Smooth muscle cell (in vitro differentiated cells): ENCODE data around the gene GTPBP8. TPM values are rescaled to one million over a fixed set of nuclear protein-coding genes. Genes with fewer than 3 reads are reported as not detected.
A peak's percentile ranks its signal among the peaks of the same experiment; 100 is the strongest.

Source experiments
- DNase-seq: peaks from one replicate; lab custom pipeline; 2025; ENCODE audit not compliant: unreplicated experiment; lab: John Stamatoyannopoulos, UW
- H2AFZ ChIP-seq: fragments of 200-600 bp; sonication (generic); 2 replicates; pipeline ENCODE4 v1.6.0; 2016; ENCODE audit warnings: antibody characterized with exemption, low read depth, mild to moderate bottlenecking
- H3F3A ChIP-seq: fragments of 200-600 bp; sonication (generic); 2 replicates; pipeline ENCODE4 v1.6.0; 2017; ENCODE audit warnings: antibody characterized with exemption, low read depth
- H3K27ac ChIP-seq: fragments of 200-600 bp; sonication (generic); 2 replicates; pipeline ENCODE4 v1.5.1; 2016; ENCODE audit warnings: low read depth, mild to moderate bottlenecking
- H3K27me3 ChIP-seq: fragments of 200-600 bp; sonication (generic); 2 replicates; pipeline ENCODE4 v1.6.1; 2016; ENCODE audit warnings: low read depth, mild to moderate bottlenecking
- H3K36me3 ChIP-seq: fragments of 200-600 bp; sonication (generic); 2 replicates; pipeline ENCODE4 v1.5.1; 2016; ENCODE audit warnings: low read depth
- H3K4me1 ChIP-seq: fragments of 200-600 bp; sonication (generic); 2 replicates; pipeline ENCODE4 v1.5.1; 2016; ENCODE audit warnings: low read depth
- H3K4me2 ChIP-seq: fragments of 200-600 bp; sonication (generic); 2 replicates; pipeline ENCODE4 v1.6.0; 2016; ENCODE audit warnings: mild to moderate bottlenecking
- H3K4me3 ChIP-seq: fragments of 200-600 bp; sonication (generic); 2 replicates; pipeline ENCODE4 v1.5.1; 2016; ENCODE audit warnings: mild to moderate bottlenecking
- H3K79me2 ChIP-seq: fragments of 200-600 bp; sonication (generic); 2 replicates; pipeline ENCODE4 v1.6.0; 2016; ENCODE audit warnings: low read depth, mild to moderate bottlenecking
- H3K9ac ChIP-seq: fragments of 200-600 bp; sonication (generic); 2 replicates; pipeline ENCODE4 v1.6.0; 2016; ENCODE audit warnings: low read depth
- H3K9me3 ChIP-seq: fragments of 200-600 bp; sonication (generic); replicated peaks from 2 replicates; pipeline ENCODE4 v1.5.1; 2016; ENCODE audit warnings: low read depth
- H4K20me1 ChIP-seq: fragments of 200-600 bp; sonication (generic); 2 replicates; pipeline ENCODE4 v1.6.0; 2016; ENCODE audit warnings: low read depth
- CTCF ChIP-seq: fragments of 200-600 bp; sonication (generic); IDR thresholded peaks from 2 replicates; pipeline ENCODE4 v1.5.1; 2017; ENCODE audit warnings: borderline replicate concordance, mild to moderate bottlenecking, antibody characterized with exemption; ENCODE audit not compliant: insufficient read depth, poor library complexity, severe bottlenecking
- WGBS: methylation state at CpG from one replicate; pipeline ENCODE4 v1.1.7; 2016; ENCODE audit warnings: low lambda C conversion rate; 5-methylcytosine and 5-hydroxymethylcytosine counted together
- polyA plus RNA-seq: library from polyadenylated mRNA; unstranded; fragments of >200 nt; fragmentation: Nextera tagmentation; extraction: Ambion mirVana; gene quantifications from 2 replicates; pipeline ENCODE4 v1.2.1, GENCODE V29; 2016
- total RNA-seq: library from RNA; depleted of rRNA; stranded (reverse); fragments of >200 nt; gene quantifications from 2 replicates; pipeline ENCODE4 v1.2.3, GENCODE V29; 2014

GTPBP8 gene
- total and polyA plus RNA-seq, 2 experiments from 2014 or later = 10.2 to 21.5 TPM

GRCh38 chr3:113013593-113013992, 22.8 kb downstream of the GTPBP8 start:
- Histone ChIP-seq H2AFZ (no peak overlapping the region), H3K4me3 (no peak overlapping the region), H3K27ac (no peak overlapping the region), H4K20me1 (peaks cover 26% of the 10 kb centered on the region), H3K79me2 (peaks cover 81% of the 10 kb centered on the region), H3K36me3 (peaks cover 8% of the 10 kb centered on the region), H3K27me3 (no peaks in the 10 kb centered on the region), H3K9ac (no peak overlapping the region), H3K9me3 (no peaks in the 10 kb centered on the region), H3F3A (no peaks in the 10 kb centered on the region), H3K4me1 (peaks cover 8% of the 10 kb centered on the region), H3K4me2 (no peak overlapping the region)
- no peak for DNase-seq
- TF ChIP-seq CTCF = no peak

- H4K20me1 ChIP-seq = no peaks in the 10 kb centered on the region
- H3K4me1 ChIP-seq = peaks cover 8% of the 10 kb centered on the region
- H3K27me3 ChIP-seq = no peaks in the 10 kb centered on the region
- no peak for TF ChIP-seq CTCF
- peaks cover 4% of the 10 kb centered on the region for H3K36me3 ChIP-seq
- no peaks in the 10 kb centered on the region for H3K9me3 ChIP-seq
- peak overlapping the region; percentile 85 for H3K27ac ChIP-seq
- H3K79me2 ChIP-seq = peaks cover 52% of the 10 kb centered on the region
- peak overlapping the region; percentile 89 for H3K9ac ChIP-seq
- H3K4me3 ChIP-seq = peak overlapping the region; percentile 77
- 8% methylated on average over 13 of the region's 13 CpGs for WGBS
- no peaks in the 10 kb centered on the region for H3F3A ChIP-seq
- H2AFZ ChIP-seq = peak overlapping the region; percentile 89
- H3K4me2 ChIP-seq = peak overlapping the region; percentile 92
- DNase-seq = no peak
Observed at GRCh38 chr3:113018536-113019181, 27.9 kb downstream of the GTPBP8 start.

- peaks cover 44% of the 10 kb centered on the region for H3K79me2 ChIP-seq
- H3K27ac ChIP-seq = peak overlapping the region; percentile 85
- H3K9ac ChIP-seq = peak overlapping the region; percentile 89
- H3F3A ChIP-seq = no peaks in the 10 kb centered on the region
- no peak for TF ChIP-seq CTCF
- H3K4me3 ChIP-seq = peak overlapping the region; percentile 77
- no peaks in the 10 kb centered on the region for H3K9me3 ChIP-seq
- H4K20me1 ChIP-seq = no peaks in the 10 kb centered on the region
- H3K4me2 ChIP-seq = peak overlapping the region; percentile 92
- 4% methylated on average over 60 of the region's 63 CpGs for WGBS
- DNase-seq = peak; percentile 70
- H3K36me3 ChIP-seq = no peaks in the 10 kb centered on the region
- H2AFZ ChIP-seq = peak overlapping the region; percentile 89
- peaks cover 8% of the 10 kb centered on the region for H3K4me1 ChIP-seq
- H3K27me3 ChIP-seq = no peaks in the 10 kb centered on the region
Observed at GRCh38 chr3:113019182-113020137, 28.7 kb downstream of the GTPBP8 start.
